ENCODE results near the gene SZT2. TPM values are rescaled to one million over a fixed set of nuclear protein-coding genes. Genes with fewer than 3 reads are reported as not detected.
"Not testable (repeated sequence)": the region's sequence is repeated elsewhere in the genome, so short reads cannot be mapped to it uniquely, and the experiment has no call there.

Gene SZT2
- total RNA-seq, 6 experiments from 2014 or later = 17.2 to 21.8 (median 21.3) TPM

DNA sequence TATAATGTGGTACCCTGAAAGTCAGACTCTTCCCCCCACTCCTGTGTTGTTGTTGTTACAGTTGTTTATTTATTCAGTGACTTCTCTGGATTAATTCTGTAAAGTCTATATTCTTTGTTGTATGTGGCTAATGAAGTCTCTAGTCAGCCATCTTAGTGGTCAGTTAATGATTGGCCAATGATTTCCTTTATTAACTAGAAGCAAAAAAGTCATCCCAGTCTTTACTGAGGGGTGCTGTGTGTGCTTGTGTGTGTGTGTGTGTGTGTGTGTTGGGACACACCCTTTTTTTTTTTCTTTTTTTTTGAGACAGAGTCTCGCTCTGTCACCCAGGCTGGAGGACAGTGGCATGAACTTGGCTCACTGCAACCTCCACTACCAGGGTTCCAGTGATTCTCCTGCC, 101.4 kb downstream of the SZT2 start:
- DNase-seq = no peak
- Mint-ChIP-seq H3K4me1 (ENCODE audit: low read depth) (peaks cover 23% of the 10 kb centered on the region), H3K27ac (no peak overlapping the region), H3K27me3 (ENCODE audit: insufficient read depth) (peaks cover 2% of the 10 kb centered on the region; the same call in 1 of the 2 replicates), H3K9me3 (peaks cover 54% of the 10 kb centered on the region), H3K4me3 (no peak overlapping the region), H3K36me3 (ENCODE audit: low read depth) (peaks cover 54% of the 10 kb centered on the region)
- no peak for TF ChIP-seq CTCF (IDR thresholded peaks at IDR 0.05)

DNA sequence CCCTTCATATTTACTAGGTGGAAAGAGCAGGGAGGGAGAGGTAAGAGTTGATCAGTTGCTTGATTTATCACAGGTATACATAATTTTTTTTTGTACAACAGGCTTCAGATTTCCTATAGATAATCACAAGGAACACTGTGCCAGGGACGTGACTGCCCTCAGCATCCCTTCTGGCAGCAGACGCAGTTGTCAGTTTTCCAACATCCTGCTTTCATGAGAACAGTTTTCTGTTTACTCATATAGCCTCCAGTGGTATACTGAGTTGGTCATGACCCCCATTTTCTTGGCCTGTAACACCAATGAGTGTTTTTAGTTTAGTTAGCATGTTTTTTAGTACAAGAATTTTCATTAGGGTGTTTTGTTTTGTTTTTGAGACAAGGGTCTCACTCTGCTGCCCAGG, 103.1 kb downstream of the SZT2 start:
- Mint-ChIP-seq H3K27me3 (ENCODE audit: insufficient read depth) (peaks cover 2% of the 10 kb centered on the region; the same call in 1 of the 2 replicates), H3K36me3 (ENCODE audit: low read depth) (peaks cover 42% of the 10 kb centered on the region), H3K4me3 (no peak overlapping the region), H3K9me3 (peaks cover 45% of the 10 kb centered on the region), H3K4me1 (ENCODE audit: low read depth) (peaks cover 23% of the 10 kb centered on the region), H3K27ac (peak overlapping the region; percentile 40)
- TF ChIP-seq CTCF (IDR thresholded peaks at IDR 0.05) = no peak
- peak; percentile 76 for DNase-seq

DNA sequence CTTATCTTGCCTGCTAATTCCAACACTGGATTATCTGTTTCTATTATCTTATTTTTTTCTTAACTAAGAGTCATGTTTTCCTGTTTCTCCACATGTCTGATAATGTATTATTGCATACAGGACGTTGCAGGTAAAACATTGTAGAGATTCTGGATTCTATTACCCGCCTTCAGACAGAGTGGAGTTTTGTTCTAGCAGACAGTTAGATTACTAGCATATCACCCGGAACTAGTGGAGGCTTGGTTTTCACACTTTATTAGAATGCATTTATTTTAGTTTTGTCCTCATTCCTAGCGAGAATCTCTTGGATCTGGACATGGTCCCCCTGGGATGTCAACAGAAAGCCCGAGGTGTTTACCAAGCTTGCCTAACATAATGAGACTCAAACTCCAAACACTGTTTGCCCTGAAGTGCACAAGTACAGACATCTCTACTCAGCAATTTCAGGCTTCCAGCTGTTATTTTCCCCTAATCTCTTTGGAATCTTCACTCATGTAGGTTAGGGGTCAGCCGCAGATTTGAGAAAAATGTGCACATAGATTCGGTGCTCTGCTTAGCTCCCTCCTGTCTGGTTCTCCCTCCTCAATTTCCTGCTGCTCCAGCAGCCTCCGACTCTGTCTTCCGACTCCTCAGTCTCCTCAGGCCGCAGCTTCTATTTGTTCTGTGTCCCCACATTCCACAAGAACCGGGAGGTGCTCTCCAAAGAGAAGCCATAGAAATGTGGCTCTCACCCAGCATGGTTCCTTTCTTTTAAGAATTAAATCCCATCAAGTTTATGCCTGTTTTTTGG, 104.2 kb downstream of the SZT2 start:
- Mint-ChIP-seq H3K4me3 (peak overlapping the region; percentile 39), H3K27me3 (ENCODE audit: insufficient read depth) (peaks cover 2% of the 10 kb centered on the region; the same call in 1 of the 2 replicates), H3K36me3 (ENCODE audit: low read depth) (peaks cover 33% of the 10 kb centered on the region)

DNA sequence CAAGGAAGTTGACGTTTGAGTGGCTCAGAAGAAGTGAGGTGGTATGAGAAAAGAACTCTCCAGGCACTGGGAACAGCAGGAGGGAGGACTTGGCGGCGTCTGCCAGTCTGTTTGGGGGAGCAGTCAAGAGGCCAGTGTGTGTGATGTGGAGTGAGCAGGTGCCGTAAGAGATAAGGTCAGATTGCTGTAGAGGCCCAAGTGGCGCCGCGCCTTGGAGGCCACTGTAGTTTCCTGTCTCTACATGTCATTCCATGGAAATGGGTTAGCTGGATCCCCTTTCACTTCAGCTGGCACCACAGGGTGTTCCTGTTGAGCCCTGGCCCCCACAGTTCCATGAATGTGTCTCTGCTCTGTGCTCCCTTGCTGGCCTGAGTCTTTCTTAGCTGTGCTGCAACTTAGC, 105.5 kb downstream of the SZT2 start:
- DNase-seq = no peak
- Mint-ChIP-seq H3K27ac (no peak overlapping the region), H3K36me3 (ENCODE audit: low read depth) (peaks cover 20% of the 10 kb centered on the region), H3K9me3 (peaks cover 22% of the 10 kb centered on the region), H3K27me3 (ENCODE audit: insufficient read depth) (peaks cover 5% of the 10 kb centered on the region), H3K4me3 (no peak overlapping the region), H3K4me1 (ENCODE audit: low read depth) (peaks cover 28% of the 10 kb centered on the region)
- TF ChIP-seq CTCF (IDR thresholded peaks at IDR 0.05) = no peak

More for the DNA sequence above, 104.2 kb downstream of the SZT2 start:
- Mint-ChIP-seq H3K27ac (peak overlapping the region; percentile 63), H3K4me1 (ENCODE audit: low read depth) (peaks cover 23% of the 10 kb centered on the region), H3K9me3 (peaks cover 36% of the 10 kb centered on the region)
- no peak for DNase-seq
- TF ChIP-seq CTCF (IDR thresholded peaks at IDR 0.05) = no peak

- DNase-seq = no peak
- no peak overlapping the region for H3K27ac Mint-ChIP-seq
- 0 out of 2 replicates have a peak, but pooled peaks cover 6% of the 10 kb centered on the region for H3K4me1 Mint-ChIP-seq (ENCODE audit: low read depth)
- H3K36me3 Mint-ChIP-seq (ENCODE audit: low read depth) = no peaks in the 10 kb centered on the region
- TF ChIP-seq CTCF (IDR thresholded peaks at IDR 0.05) = peak; percentile 33; the same call in 1 of the 2 replicates
- no peak overlapping the region for H3K4me3 Mint-ChIP-seq
- no peaks in the 10 kb centered on the region for H3K9me3 Mint-ChIP-seq
- H3K27me3 Mint-ChIP-seq (ENCODE audit: insufficient read depth) = peaks cover 3% of the 10 kb centered on the region
These were observed 110.2 kb downstream of the SZT2 start for GRCh38 chr1:43499898-43500297.

DNA sequence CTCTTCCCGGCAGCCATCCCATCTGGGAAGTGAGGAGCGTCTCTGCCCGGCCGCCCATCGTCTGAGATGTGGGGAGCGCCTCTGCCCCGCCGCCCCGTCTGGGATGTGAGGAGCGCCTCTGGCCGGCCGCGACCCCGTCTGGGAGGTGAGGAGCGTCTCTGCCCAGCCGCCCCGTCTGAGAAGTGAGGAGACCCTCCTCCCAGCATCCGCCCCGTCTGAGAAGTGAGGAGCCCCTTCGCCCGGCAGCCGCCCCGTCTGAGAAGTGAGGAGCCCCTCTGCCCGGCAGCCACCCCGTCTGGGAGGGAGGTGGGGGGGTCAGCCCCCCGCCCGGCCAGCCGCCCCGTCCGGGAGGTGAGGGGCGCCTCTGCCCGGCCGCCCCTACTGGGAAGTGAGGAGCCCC, 112.1 kb downstream of the SZT2 start:
- peaks cover 13% of the 10 kb centered on the region; the same call in 1 of the 2 replicates for H3K4me1 Mint-ChIP-seq (ENCODE audit: low read depth)
- H3K9me3 Mint-ChIP-seq; H3K27ac Mint-ChIP-seq; DNase-seq; H3K36me3 Mint-ChIP-seq (ENCODE audit: low read depth); H3K27me3 Mint-ChIP-seq (ENCODE audit: insufficient read depth); H3K4me3 Mint-ChIP-seq: not testable (repeated sequence)
